Gastroesophageal sphincter (tissue), 3 donors: ENCODE results near the gene XCL2.

Source experiments
- POLR2A ChIP-seq, 2 donors: fragments of 450-650 bp; IDR thresholded peaks; one replicate each; pipeline ENCODE4 v1.6.1; 2017; ENCODE audit warnings: antibody characterized with exemption in 2 of 2, mild to moderate bottlenecking in 2 of 2, moderate library complexity in 1 of 2
- POLR2AphosphoS5 ChIP-seq: sonication (generic); formaldehyde crosslinking; IDR thresholded peaks from one replicate; pipeline ENCODE4 v1.6.1; 2017; ENCODE audit warnings: antibody characterized with exemption
- TF ChIP-seq, protein P1 (sequence below), 4 experiments: fragments of 200-600 bp in 2 of 4; fragments of 450-650 bp in 2 of 4; sonication (generic) in 1 of 4; IDR thresholded peaks; one replicate each; pipeline ENCODE4 v1.5.1; 2017 to 2019; ENCODE audit warnings: antibody characterized with exemption in 4 of 4, mild to moderate bottlenecking in 2 of 4, moderate library complexity in 2 of 4

DNA sequence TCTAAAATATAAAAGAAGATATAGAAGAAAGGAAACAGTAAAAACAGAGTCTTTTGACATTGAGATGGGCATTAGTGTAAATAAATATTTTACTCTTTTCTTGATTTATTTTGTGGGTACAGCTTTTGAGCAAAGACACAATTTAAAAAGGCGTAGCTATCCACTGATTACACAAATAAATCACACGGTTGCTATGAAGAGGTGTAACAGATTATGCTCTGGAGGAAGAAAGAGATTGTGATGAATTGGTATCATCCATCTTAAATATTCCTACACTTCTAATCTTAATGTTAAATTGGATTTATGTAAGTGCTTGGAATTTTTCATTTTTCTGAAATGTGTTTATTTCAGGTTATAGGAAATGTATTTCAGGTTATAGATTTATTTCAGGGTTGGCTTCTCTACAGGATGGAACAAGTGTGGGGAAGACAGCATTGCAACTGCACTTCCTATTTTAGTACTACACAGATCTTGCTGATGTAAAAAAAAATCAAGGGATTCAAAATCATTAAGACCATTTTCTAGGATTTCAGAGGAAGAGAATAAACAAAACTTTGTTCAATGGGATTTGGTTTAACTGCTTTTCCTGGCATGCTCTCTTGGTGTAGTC, 47.9 kb upstream of the XCL2 start:
- TF ChIP-seq, protein P1, sequence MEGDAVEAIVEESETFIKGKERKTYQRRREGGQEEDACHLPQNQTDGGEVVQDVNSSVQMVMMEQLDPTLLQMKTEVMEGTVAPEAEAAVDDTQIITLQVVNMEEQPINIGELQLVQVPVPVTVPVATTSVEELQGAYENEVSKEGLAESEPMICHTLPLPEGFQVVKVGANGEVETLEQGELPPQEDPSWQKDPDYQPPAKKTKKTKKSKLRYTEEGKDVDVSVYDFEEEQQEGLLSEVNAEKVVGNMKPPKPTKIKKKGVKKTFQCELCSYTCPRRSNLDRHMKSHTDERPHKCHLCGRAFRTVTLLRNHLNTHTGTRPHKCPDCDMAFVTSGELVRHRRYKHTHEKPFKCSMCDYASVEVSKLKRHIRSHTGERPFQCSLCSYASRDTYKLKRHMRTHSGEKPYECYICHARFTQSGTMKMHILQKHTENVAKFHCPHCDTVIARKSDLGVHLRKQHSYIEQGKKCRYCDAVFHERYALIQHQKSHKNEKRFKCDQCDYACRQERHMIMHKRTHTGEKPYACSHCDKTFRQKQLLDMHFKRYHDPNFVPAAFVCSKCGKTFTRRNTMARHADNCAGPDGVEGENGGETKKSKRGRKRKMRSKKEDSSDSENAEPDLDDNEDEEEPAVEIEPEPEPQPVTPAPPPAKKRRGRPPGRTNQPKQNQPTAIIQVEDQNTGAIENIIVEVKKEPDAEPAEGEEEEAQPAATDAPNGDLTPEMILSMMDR (IDR thresholded peaks at IDR 0.05) = no peak
- TF ChIP-seq POLR2AphosphoS5 (no peak), POLR2A (IDR thresholded peaks at IDR 0.05) (no peak)
